K562 (cell line): ENCODE data around the gene PAFAH2. TPM values are rescaled to one million over a fixed set of nuclear protein-coding genes. Genes with fewer than 3 reads are reported as not detected.

Experiments used
- CCAR2 ChIP-seq: fragments of 200-400 bp; formaldehyde crosslinking; IDR thresholded peaks from 2 replicates; pipeline ENCODE4 v1.6.1; 2017; ENCODE audit warnings: mild to moderate bottlenecking, low read depth, low read length
- HDAC1 ChIP-seq, 2 experiments: fragments of 450-650 bp; IDR thresholded peaks; 2 replicates each; pipeline ENCODE4 v1.6.1; 2016 to 2017; ENCODE audit warnings: inconsistent platforms in 1 of 2, mild to moderate bottlenecking in 1 of 2, moderate library complexity in 1 of 2
- MAZ ChIP-seq, 2 experiments: fragments of 450-650 bp in 1 of 2; sonication (generic) in 1 of 2; formaldehyde crosslinking; IDR thresholded peaks in 1 of 2; conservative IDR thresholded peaks in 1 of 2; 2 replicates each; pipeline versions ENCODE4 v1.4.0 to v1.5.0; 2020; ENCODE audit warnings: mild to moderate bottlenecking in 1 of 2, missing genetic modification reagents in 1 of 2
- MED1 ChIP-seq: sonication (generic); formaldehyde crosslinking; IDR thresholded peaks from 2 replicates; pipeline ENCODE4 v1.8.1; 2023; ENCODE audit warnings: missing genetic modification reagents, borderline replicate concordance
- PRMT5 ChIP-seq: sonication (generic); formaldehyde crosslinking; IDR thresholded peaks from 2 replicates; pipeline ENCODE4 v1.5.0; 2020; ENCODE audit warnings: missing genetic modification reagents
- PTBP1 ChIP-seq: fragments of 200-400 bp; formaldehyde crosslinking; IDR thresholded peaks from 2 replicates; pipeline ENCODE4 v1.6.1; 2017; ENCODE audit warnings: low read depth, low read length
- ZBTB8A ChIP-seq: fragments of 450-650 bp; IDR thresholded peaks from 2 replicates; pipeline ENCODE4 v1.6.1; 2018; ENCODE audit warnings: mild to moderate bottlenecking, moderate library complexity; ENCODE audit not compliant: partially characterized antibody
- polyA plus RNA-seq, 8 experiments: library from polyadenylated mRNA; depleted of rRNA in 4 of 8; stranded (reverse) in 5 of 8; unstranded in 3 of 8; fragments of >200 nt; fragmentation: Nextera tagmentation in 2 of 8; fragmentation: Illumina TruSeq in 1 of 8; extraction: Ambion mirVana in 2 of 8; extraction: Trizol in 1 of 8; gene quantifications; 2 replicates each; pipeline versions ENCODE4 v1.2.1 to v1.2.3, GENCODE V29; 2011 to 2014; ENCODE audit warnings: inconsistent platforms in 1 of 8, missing spikeins in 1 of 8
- total RNA-seq, 7 experiments: library from RNA; depleted of rRNA in 6 of 7; stranded (reverse); fragments of >200 nt in 6 of 7; fragmentation: Illumina TruSeq in 2 of 7; extraction: Trizol in 2 of 7; gene quantifications; 2 replicates each; pipeline versions ENCODE4 v1.2.1 to v1.2.3, GENCODE V29; 2011 to 2021; ENCODE audit warnings: low replicate concordance in 1 of 7
- TF ChIP-seq, protein P1 (sequence below): fragments of 450-650 bp; IDR thresholded peaks from 2 replicates; pipeline ENCODE4 v1.6.1; 2016; ENCODE audit warnings: mild to moderate bottlenecking, moderate library complexity
- TF ChIP-seq, protein P2 (sequence below): fragments of 250-450 bp; sonication (Bioruptor Pico); IDR thresholded peaks from 2 replicates; pipeline ENCODE4 v1.4.0; 2020; ENCODE audit warnings: borderline replicate concordance
- TF ChIP-seq, protein P3 (sequence below): fragments of 250-450 bp; sonication (Bioruptor Pico); IDR thresholded peaks from 2 replicates; pipeline ENCODE4 v1.4.0; 2020; ENCODE audit warnings: mild to moderate bottlenecking, moderate library complexity

PAFAH2 gene
- total and polyA plus RNA-seq, 9 of the 15 experiments (the other 6 are each of a cell fraction or from before 2014, with no cell fraction given) = 4.2 to 10.9 (median 6.8) TPM

DNA sequence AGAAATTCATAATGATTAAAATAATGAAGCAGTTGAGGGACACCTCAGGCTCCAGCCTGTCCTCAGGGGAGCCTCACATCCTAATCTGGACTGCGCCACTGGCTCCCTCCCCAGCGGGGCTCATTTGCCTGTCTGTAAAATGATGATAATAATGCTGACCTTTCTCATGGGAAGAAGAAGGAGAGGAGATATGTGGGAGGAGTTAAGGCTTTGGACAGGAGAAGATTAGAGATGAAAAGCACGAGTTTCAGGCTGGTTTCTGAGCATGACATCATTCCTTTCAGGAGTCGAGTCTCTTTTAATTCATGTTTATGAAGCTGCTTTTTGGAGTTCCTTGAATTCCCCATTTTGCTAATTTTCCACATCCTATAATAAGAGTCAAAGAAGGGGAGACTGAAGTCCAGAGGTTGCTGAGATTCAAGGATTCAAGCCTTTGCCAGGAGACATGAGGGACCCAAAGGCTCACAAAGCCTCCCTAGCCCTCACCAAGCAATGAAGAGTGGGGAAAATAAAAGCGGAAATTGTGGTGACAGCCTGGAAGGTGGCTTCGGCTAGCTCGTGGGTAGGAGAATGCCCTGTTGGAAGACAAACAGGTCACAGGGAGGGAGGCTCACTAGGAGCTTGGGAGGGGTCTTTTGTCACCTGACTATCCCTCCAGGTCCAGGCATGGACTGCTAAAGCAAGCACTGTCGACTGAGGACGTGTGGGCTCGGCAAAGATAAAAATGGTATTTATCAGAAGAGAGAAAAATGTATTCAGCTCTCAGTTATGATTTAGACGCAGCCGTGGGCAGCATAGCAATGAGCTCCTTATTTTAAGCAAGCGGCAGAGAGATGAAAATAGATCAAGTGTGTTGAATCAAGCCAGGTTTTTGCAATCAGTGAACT, 64.1 kb downstream of the PAFAH2 start (continued):
- TF ChIP-seq, protein P1, sequence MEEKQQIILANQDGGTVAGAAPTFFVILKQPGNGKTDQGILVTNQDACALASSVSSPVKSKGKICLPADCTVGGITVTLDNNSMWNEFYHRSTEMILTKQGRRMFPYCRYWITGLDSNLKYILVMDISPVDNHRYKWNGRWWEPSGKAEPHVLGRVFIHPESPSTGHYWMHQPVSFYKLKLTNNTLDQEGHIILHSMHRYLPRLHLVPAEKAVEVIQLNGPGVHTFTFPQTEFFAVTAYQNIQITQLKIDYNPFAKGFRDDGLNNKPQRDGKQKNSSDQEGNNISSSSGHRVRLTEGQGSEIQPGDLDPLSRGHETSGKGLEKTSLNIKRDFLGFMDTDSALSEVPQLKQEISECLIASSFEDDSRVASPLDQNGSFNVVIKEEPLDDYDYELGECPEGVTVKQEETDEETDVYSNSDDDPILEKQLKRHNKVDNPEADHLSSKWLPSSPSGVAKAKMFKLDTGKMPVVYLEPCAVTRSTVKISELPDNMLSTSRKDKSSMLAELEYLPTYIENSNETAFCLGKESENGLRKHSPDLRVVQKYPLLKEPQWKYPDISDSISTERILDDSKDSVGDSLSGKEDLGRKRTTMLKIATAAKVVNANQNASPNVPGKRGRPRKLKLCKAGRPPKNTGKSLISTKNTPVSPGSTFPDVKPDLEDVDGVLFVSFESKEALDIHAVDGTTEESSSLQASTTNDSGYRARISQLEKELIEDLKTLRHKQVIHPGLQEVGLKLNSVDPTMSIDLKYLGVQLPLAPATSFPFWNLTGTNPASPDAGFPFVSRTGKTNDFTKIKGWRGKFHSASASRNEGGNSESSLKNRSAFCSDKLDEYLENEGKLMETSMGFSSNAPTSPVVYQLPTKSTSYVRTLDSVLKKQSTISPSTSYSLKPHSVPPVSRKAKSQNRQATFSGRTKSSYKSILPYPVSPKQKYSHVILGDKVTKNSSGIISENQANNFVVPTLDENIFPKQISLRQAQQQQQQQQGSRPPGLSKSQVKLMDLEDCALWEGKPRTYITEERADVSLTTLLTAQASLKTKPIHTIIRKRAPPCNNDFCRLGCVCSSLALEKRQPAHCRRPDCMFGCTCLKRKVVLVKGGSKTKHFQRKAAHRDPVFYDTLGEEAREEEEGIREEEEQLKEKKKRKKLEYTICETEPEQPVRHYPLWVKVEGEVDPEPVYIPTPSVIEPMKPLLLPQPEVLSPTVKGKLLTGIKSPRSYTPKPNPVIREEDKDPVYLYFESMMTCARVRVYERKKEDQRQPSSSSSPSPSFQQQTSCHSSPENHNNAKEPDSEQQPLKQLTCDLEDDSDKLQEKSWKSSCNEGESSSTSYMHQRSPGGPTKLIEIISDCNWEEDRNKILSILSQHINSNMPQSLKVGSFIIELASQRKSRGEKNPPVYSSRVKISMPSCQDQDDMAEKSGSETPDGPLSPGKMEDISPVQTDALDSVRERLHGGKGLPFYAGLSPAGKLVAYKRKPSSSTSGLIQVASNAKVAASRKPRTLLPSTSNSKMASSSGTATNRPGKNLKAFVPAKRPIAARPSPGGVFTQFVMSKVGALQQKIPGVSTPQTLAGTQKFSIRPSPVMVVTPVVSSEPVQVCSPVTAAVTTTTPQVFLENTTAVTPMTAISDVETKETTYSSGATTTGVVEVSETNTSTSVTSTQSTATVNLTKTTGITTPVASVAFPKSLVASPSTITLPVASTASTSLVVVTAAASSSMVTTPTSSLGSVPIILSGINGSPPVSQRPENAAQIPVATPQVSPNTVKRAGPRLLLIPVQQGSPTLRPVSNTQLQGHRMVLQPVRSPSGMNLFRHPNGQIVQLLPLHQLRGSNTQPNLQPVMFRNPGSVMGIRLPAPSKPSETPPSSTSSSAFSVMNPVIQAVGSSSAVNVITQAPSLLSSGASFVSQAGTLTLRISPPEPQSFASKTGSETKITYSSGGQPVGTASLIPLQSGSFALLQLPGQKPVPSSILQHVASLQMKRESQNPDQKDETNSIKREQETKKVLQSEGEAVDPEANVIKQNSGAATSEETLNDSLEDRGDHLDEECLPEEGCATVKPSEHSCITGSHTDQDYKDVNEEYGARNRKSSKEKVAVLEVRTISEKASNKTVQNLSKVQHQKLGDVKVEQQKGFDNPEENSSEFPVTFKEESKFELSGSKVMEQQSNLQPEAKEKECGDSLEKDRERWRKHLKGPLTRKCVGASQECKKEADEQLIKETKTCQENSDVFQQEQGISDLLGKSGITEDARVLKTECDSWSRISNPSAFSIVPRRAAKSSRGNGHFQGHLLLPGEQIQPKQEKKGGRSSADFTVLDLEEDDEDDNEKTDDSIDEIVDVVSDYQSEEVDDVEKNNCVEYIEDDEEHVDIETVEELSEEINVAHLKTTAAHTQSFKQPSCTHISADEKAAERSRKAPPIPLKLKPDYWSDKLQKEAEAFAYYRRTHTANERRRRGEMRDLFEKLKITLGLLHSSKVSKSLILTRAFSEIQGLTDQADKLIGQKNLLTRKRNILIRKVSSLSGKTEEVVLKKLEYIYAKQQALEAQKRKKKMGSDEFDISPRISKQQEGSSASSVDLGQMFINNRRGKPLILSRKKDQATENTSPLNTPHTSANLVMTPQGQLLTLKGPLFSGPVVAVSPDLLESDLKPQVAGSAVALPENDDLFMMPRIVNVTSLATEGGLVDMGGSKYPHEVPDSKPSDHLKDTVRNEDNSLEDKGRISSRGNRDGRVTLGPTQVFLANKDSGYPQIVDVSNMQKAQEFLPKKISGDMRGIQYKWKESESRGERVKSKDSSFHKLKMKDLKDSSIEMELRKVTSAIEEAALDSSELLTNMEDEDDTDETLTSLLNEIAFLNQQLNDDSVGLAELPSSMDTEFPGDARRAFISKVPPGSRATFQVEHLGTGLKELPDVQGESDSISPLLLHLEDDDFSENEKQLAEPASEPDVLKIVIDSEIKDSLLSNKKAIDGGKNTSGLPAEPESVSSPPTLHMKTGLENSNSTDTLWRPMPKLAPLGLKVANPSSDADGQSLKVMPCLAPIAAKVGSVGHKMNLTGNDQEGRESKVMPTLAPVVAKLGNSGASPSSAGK = peak; percentile 64; the same call in 1 of the 2 replicates
- TF ChIP-seq ZBTB8A (no peak), CCAR2 (no peak), PRMT5 (no peak), HDAC1 (IDR thresholded peaks at IDR 0.05) (peak in 1 of 2 experiments; percentile 68; a peak in 1 of 4 replicates), PTBP1 (no peak), MED1 (CRISPR knock-in tag) (no peak), MAZ (CRISPR knock-in tag; conservative IDR thresholded peaks at IDR 0.05 in 1 of 2, IDR thresholded peaks at IDR 0.05 in 1 of 2) (peak; percentile 19 to 68; a peak in 2 of 4 replicates)
- TF ChIP-seq, protein P2, sequence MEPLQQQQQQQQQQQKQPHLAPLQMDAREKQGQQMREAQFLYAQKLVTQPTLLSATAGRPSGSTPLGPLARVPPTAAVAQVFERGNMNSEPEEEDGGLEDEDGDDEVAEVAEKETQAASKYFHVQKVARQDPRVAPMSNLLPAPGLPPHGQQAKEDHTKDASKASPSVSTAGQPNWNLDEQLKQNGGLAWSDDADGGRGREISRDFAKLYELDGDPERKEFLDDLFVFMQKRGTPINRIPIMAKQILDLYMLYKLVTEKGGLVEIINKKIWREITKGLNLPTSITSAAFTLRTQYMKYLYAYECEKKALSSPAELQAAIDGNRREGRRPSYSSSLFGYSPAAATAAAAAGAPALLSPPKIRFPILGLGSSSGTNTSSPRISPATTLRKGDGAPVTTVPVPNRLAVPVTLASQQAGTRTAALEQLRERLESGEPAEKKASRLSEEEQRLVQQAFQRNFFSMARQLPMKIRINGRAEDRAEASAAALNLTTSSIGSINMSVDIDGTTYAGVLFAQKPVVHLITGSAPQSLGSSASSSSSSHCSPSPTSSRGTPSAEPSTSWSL (CRISPR knock-in tag) = no peak
- TF ChIP-seq, protein P3, sequence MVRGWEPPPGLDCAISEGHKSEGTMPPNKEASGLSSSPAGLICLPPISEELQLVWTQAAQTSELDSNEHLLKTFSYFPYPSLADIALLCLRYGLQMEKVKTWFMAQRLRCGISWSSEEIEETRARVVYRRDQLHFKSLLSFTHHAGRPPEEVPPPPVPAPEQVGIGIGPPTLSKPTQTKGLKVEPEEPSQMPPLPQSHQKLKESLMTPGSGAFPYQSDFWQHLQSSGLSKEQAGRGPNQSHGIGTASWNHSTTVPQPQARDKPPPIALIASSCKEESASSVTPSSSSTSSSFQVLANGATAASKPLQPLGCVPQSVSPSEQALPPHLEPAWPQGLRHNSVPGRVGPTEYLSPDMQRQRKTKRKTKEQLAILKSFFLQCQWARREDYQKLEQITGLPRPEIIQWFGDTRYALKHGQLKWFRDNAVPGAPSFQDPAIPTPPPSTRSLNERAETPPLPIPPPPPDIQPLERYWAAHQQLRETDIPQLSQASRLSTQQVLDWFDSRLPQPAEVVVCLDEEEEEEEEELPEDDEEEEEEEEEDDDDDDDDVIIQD (CRISPR knock-in tag) = no peak
